ENCODE results near the gene PRR12.

Gene PRR12

DNA sequence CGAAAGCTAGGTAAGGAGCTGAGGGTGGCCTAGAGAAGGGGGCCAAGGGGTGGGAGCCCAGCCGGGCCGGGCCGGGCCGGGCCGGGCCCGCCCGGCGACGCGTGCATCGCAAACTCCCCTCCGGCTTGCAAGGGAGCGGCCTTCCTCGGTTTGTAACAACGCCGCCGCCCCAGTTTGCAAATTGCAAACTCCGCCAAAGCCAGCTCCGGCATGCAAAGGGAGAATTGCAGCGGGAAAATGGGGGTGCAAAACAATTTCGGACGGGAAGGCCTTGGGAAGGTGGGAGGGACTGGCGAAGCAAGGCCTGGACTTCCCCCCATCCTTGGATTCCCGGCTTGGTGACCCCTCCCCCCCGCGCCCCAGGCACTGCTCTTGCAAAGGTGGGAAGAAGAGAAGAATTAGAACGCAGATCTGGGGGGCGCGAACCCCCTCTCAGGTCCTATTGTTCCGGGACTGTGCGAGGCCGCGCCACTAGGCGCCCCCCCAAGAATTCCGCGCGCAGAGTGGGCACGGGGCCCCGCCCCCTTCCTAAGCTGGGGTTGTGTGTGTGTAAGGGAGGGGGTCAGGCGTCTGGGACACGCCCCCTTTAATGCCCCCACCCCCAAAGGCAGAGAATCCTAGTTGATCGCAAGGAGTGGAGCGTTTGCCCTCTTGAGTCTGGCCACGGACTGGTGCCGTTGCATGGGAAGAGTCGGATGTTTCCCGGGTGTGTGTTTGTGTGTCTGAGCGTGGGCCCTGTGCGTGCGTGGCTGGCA is 926 bp downstream of the PRR12 start:
- DNase-seq (ENCODE audit: low spot score): peak; percentile 76

DNA sequence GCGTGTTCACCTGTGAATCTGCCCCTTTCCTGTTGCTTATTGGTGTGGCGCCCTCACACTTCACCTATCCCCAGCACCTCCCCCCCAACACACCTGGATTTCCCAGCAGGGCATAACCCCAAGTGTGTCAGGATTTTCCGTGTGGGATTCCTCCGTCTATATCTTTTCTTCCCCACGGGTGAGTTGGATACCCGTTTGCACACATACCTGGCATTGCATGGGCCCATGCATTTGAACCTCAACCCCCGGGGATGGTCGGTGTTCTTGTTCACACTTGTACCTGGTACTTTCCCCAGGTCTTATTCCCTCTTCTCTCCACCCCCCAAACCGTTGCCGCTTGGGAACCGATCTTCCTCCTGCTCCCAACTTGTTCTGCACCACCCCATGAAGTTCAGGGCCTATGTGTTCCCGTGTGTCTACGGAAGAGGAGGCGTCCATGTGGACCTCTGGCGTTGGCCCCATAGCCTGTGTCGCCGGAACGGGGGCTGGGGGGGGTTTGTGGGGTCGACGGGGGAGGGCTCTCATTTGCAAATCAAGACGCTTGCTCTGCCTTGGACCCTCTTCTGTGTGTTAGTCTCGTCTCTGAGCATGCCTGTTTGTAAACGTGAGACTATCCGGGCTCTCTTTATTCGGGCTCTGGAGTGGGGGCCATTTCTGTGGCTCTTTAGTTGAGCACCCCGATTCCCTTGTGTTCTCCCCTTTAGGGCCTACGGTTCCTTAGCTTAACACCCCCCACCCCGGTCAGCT is 1.7 kb downstream of the PRR12 start:
- peak; percentile 86 for DNase-seq (ENCODE audit: low spot score)

DNA sequence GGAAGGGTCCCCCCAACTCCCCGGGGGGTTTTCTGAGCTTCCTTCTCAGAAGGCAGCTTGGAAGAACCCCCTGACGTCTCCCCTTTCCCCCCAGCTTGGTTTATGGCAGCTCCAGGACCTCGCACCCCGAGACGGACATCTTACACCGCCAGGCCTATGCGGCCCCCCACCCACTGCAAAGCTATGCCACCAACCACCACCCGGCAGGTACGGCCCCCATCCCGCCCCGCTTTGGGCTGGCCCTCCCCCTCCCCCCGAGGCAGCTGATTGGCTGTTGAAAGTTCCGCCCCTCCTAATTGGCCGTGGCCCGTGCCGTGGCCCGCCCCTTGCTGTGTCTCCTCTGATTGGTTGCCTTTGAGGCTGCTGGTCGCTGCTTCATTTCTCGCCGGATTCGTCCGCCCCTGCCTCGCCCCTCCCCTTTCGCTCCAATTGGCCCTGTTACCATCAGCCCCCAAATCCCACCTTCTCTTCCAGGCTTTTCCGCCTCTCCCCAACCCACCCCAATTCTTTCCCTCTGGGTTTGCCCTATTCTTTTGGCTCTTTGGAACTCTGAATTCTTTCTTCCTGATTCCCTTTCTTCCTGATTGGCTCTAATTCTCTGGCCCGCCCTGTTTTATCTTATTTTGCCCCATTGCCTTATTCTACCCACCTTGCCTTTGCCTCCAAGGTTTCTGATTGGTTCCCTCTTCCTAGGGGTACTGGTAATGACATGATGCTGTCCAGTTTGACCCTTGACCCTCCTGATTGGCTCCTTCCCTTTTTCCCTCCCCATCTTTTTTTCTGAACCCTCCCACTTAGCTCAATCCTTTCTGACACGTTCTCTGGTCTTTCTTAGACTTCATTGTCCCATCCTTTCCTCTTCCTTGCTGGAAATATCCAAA is 2.5 kb downstream of the PRR12 start:
- peak; percentile 95 for DNase-seq (ENCODE audit: low spot score)

DNA sequence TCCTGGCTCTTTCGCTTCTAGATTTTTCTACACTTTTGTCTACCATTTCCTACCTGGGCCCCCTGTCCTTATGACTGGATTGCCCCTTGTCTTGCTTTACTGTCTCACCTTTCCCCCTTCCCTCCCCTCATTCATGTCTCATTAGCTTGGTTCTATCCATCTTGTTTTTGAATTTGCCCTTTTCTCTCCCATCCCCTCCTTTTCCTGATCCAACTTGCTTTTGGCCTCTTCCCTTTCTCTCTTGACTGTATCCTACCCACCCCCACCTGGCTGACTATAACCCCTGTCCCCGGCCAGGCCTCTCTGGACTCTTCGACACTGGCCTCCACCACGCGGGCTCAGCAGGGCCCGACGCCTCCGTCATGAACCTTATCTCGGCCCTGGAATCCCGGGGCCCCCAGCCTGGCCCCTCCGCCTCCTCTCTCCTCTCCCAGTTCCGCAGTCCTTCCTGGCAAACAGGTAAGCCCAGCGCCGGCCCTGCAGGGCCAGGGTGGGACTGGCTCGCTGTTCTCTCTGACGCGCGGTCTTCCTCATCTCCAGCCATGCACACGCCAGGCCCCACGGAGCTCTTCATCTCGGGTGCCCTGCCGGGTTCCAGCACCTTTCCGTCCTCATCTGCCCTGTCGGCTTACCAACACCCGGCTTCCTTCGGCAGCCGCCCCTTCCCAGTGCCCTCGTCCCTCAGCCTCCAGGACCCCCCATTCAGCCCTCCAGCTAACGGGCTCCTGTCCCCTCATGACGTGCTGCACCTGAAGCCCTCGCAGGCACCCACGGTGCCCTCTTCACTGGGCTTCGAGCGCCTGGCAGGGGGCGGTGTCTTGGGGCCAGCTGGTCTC is 3.4 kb downstream of the PRR12 start:
- DNase-seq (ENCODE audit: low spot score): no peak

DNA sequence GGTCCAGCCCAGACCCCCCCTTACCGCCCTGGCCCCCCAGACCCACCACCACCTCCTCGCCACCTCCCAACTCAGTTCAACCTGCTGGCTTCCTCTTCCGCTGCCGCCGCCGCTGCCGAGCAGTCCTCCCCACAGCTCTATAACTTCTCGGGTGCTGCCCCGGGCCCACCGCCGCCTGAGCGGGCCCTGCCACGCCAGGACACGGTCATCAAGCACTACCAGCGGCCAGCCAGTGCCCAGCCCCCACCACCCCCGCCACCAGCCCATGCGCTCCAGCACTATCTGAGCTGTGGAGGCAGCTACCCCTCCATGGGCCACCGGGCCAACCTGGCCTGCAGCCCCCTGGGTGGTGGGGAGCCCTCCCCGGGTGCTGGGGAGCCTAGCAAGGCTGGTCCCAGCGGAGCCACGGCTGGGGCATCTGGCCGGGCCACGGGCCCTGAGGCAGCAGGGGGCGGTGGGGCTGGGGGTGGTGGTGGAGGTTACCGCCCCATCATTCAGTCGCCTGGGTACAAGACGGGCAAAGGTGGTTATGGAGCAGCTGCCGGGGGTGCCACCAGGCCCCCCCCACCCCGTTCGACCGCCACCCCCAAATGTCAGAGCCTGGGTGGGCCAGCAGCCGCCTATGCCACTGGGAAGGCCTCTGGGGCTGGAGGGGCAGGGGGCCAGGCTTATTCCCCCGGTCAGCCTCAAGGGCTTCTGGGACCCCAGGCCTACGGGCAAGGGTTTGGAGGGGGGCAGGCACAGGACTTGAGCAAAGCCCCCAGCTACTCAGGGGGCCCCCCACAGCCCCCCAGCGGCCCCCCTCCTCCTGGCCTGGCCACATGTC is 4.2 kb downstream of the PRR12 start:
- no peak for DNase-seq (ENCODE audit: low spot score)

DNA sequence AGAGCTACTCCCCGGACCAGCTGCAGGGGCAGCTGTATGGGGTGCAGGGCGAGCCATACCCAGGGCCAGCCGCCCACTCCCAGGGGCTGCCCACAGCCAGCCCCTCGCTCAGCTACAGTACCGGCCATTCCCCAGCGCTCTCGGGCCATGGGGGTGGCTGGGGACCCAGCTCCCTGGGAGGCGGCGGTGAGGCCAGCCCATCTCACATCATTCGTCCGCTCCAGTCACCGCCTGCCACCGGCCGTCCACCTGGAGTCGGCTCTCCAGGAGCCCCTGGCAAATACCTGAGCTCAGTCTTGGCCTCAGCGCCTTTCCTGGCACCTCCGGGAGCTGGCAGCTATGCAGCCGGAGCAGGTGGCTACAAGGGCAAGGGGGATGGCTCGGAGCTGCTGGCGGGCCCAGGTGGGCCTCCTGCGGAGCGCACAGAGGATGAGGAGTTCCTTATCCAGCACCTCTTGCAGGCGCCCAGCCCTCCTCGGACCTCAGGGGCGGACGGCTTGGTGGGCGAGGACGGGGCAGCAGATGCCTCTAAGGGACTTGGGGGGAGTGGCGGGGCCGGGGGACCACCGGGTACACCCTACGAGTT is 4.9 kb downstream of the PRR12 start:
- DNase-seq (ENCODE audit: low spot score): no peak

DNA sequence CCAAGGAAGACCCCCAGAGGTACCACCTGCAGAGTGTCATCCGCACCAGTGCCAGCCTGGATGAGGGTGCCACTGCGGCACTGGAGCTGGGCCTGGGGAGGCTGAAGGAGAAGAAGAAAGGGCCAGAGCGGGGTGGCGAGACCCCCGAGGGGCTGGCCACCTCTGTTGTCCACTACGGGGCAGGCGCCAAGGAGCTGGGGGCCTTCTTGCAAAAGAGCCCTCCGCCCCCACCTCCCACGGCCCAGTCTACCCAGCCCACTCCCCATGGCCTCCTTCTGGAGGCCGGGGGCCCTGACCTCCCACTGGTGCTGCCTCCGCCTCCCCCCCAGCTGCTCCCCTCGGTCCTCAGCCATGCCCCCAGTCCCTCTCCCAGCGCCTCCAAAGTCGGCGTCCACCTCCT is 5.4 kb downstream of the PRR12 start:
- no peak for DNase-seq (ENCODE audit: low spot score)

DNA sequence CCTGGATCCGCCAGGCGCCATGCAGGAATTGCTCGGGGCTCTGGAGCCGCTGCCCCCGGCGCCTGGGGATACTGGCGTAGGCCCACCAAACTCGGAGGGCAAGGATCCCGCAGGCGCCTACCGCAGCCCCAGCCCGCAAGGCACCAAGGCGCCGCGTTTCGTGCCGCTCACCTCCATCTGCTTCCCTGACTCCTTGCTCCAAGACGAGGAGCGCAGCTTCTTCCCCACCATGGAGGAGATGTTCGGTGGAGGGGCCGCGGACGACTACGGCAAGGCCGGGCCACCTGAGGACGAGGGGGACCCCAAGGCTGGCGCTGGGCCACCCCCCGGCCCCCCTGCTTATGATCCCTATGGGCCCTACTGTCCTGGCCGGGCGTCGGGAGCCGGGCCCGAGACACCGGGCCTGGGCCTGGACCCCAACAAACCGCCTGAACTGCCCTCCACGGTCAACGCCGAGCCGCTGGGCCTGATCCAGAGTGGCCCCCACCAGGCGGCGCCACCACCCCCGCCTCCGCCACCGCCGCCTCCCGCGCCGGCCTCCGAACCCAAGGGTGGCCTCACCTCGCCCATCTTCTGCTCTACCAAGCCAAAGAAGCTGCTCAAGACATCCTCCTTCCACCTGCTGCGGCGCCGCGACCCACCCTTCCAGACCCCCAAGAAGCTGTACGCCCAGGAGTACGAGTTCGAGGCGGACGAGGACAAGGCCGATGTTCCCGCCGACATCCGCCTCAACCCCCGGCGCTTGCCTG is 6.1 kb downstream of the PRR12 start:
- DNase-seq (ENCODE audit: low spot score): no peak

DNA sequence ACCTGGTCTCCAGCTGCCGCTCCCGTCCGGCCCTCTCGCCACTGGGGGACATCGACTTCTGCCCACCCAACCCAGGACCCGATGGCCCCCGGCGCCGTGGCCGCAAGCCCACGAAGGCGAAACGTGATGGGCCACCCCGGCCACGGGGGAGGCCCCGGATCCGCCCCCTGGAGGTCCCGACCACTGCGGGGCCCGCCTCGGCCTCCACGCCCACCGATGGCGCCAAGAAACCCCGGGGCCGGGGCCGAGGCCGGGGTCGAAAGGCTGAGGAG is 6.7 kb downstream of the PRR12 start:
- no peak for DNase-seq (ENCODE audit: low spot score)

DNA sequence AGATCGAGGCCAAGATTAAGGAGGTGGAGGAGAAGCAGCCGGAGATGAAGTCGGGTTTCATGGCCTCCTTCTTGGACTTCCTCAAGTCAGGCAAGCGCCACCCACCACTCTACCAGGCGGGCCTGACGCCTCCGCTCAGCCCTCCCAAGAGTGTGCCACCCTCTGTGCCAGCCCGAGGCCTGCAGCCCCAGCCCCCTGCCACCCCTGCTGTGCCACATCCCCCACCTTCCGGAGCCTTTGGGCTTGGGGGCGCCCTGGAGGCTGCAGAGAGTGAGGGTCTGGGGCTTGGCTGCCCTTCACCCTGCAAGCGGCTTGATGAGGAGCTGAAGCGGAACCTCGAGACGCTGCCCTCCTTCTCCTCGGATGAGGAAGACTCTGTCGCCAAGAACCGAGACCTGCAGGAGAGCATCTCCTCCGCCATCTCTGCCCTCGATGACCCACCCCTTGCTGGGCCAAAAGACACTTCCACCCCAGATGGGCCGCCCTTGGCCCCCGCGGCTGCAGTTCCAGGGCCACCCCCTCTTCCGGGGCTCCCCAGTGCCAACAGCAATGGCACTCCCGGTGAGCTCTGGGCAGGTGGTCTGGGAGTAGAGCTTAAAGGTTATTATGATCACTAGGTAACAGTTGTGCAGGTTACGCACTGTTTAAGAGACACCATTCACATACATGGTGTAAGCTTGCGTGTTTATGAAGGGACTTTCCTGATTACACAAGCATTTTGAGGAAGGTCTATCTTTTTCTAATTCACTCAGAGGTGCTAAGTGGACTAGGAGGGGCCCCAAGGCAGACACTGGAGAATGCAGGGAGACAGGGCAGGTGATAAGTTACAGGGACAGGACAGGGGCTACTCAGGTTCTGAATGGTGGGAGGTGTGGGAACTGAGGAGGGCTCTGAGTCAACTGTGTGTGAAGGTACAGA is 8.7 kb downstream of the PRR12 start:
- DNase-seq (ENCODE audit: low spot score): no peak

DNA sequence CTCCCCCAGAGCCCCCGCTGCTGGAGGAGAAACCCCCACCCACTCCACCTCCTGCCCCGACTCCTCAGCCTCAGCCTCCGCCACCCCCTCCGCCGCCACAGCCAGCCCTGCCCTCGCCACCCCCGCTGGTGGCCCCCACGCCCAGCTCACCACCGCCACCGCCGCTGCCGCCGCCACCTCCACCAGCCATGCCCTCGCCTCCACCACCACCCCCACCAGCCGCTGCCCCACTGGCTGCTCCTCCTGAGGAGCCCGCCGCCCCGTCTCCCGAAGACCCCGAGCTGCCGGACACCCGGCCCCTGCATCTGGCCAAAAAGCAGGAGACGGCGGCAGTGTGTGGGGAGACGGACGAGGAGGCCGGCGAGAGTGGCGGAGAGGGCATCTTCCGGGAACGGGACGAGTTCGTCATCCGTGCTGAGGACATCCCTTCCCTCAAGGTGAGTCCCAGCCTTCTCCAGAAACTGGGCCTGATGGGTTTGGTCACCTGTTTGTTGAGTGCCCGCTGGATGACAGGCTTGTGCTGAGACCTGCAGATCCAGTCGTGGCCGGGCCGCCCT is 10.6 kb downstream of the PRR12 start:
- no peak for DNase-seq (ENCODE audit: low spot score)

DNA sequence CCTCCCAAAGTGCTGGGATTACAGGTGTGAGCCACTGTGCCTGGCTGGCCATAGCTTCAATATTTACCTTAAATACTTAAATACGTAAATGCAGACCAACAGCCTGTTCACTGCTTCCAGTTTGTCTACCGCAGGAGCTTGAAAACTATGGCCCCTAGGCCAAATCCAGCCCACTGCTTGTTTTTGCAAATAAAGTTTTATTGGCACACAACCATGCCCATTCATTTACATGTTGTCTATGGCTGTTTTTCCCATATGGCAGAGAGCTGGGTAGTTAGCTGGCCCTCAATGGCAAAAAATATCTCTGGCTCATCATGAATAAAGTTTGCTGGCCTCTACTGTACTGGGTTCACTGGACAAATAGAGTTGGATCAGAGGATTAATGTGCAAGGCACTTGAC is 11.8 kb downstream of the PRR12 start:
- DNase-seq (ENCODE audit: low spot score): no peak

DNA sequence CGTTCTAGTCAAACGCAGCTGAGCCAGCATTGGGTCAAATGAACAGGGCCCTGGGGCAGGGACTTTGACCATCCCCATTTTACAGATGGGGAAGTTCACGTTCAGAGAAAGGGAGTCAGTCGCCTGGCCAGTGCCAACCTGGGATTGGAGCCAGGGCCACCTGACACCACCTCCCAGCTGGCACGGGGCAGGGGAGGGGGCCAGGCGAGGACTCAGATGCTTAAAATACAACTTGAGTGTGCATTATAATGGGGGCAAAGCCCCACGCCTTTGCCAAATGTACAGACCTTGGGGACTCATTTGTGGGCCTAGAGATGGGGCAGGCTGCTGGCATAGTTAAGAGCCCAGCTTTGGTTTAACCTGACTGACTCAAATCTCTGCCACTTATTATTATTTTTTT is 14.6 kb downstream of the PRR12 start:
- DNase-seq (ENCODE audit: low spot score): no peak

DNA sequence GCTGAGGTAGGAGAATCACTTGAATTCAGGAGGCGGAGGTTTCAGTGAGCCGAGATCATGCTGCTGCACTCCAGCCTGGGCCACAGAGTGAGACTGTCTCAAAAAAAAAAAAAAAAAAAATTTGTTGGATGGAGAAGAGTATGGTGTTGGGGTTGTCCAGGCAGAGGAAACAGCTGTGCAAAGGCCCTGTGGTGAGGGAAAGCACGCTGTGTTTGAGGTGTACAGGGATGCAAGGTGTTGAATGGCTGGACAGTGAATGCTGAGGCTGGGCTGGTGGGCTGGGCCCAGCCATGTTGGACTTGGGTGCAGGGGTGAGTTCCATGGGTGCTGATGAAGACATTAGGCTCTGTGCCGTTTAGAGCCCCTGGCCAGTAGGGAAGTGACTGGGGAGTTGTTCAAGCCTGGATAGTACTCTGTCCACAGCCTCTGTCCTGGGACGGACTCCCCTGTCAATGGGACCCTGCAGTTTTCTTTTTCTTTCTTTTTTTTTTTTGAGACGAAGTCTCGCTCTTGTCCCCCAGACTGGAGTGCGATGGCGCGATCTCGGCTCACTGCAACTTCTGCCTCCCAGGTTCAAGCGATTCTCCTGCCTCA is 18.6 kb downstream of the PRR12 start:
- DNase-seq (ENCODE audit: low spot score): no peak

DNA sequence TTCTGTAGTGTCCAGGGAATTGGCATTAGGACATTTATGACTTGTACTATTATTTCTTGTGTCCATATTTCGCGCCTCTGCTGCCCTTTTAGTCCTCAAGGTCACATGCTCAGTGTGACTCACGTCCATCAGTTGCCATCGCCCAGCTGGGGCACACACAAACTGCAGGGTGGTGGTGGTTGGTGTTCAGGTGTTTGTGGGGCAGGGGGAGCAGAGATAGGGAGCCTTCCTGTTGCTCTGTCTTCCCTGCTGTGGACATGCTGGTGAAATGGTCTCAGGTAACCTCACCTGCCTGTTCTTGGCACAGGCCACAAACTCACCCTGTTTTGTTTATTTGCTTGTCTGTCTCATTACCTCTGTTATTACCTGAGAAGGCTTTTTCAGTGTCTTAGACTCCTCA is 22.4 kb downstream of the PRR12 start:
- no peak for DNase-seq (ENCODE audit: low spot score)

DNA sequence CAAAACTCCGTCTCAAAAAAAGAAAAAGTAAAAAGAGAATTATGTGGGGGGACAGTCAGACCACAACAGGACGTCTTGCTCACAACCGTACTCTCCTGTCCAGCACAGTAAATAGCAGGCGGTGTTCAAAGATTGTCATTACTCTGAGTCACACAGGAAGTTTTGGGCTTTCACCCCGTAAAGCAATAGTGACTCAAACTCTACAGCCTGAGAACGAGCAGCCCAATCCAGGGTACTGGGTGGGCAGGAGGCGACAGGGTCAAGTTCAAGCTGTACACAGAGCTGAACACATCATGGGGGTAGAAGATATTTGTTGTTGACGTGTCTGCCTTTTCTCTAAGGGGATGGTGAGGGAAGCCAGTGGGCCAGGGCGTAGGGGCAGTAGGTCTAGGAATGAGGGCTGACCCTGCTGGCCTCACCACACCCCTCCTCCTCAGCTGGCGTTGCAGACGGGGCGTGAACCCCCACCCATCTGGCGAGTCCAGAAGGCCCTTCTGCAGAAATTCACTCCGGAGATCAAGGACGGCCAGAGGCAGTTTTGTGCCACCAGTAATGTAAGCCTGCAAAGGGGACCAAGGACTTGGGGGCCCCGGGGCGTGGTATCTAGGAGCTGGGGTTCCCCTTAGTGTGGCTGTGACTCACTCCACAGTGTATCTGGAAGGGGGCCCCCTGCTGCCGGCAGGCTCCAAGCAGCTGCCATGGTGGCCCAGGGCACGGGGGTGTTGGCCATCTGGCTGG is 23.3 kb downstream of the PRR12 start:
- DNase-seq (ENCODE audit: low spot score): no peak

DNA sequence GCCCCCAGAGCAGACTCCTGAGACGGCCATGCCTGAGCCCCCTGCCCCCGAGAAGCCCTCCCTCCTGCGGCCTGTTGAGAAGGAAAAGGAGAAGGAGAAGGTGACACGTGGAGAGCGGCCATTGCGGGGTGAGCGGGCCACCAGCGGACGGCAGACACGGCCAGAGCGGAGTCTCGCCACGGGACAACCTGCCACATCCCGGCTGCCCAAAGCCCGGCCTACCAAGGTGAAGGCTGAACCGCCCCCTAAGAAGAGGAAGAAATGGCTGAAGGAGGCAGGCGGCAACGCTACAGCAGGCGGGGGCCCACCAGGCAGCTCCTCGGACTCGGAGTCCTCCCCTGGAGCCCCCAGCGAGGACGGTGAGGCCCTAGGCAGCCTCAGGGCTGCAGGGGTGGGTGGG is 24.9 kb downstream of the PRR12 start:
- no peak for DNase-seq (ENCODE audit: low spot score)

DNA sequence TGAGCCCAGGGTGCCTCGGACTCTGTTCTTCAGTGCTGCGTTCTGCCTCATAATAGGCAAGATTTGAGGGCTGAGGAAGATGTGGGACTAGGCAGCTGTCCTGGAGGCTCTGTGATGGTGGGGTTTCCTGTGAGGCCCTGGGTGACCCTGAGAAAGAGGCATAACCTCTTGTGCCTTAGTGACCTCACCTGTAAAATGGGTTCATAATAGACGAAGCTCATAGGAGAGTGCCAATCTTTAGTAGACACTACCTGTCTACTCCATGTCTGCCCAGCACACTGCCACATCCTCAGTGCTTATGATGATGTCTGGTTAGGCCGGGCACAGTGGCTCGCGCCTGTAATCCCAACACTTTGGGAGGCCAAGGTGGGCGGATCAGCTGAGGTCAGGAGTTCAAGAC is 25.6 kb downstream of the PRR12 start:
- DNase-seq (ENCODE audit: low spot score): no peak
